ENCODE results near the gene SURF1.

DNA sequence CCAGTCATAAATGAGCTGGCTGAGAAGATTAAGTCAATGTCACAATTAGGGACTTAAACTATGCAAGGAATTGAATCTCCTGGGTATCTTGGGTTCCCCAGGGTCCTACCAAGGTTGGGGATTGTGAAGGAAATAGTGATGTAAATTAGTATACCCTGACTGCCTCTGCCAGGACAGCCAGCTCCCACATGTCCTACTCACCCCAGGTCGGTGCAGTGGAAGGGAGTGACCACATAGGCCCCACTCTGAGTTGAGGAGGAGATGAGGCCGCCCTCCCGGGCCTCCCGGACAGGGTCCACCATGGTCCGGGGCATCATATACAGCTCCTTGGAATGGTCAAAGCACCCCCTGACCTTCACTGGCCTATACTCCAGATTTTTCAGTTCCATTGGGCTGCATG, 2.7 kb downstream of the SURF1 start:
- TF ChIP-seq CTCF (IDR thresholded peaks at IDR 0.05) (no peak), ZFX (IDR thresholded peaks at IDR 0.05; ENCODE audit: borderline replicate concordance) (no peak)

Data from 22Rv1 (cell line).